Measurements from ENCODE around the gene NCAPD2. TPM values are rescaled to one million over a fixed set of nuclear protein-coding genes. Genes with fewer than 3 reads are reported as not detected.
"Not testable (repeated sequence)": the region's sequence is repeated elsewhere in the genome, so short reads cannot be mapped to it uniquely, and the experiment has no call there.

Gene NCAPD2
- total and polyA plus RNA-seq, 2 donors = 19.0 to 30.2 TPM

DNA sequence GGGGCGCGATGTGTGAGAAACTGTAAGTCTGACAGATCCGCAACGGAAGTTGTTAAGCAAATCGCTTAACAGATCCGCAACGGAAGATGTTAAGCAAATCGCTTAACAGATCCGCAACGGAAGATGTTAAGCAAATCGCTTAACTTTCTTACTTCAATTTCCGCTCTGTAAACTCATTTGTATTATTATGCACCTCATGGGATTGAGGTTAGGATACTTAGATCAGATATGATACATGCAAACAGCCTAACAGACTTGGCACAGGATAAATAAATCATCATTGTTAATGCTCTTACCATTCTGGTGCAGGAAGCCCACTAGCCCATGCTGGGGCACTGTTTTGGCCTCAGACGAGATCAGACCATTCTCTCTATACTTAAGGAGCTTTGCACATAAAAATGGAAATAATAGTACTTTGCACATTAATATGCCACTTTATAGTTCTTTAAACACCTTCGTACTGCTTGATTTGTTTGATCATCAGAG lies 399 bp downstream of the NCAPD2 start:
- Histone ChIP-seq H3K4me3 (ENCODE audit: low read depth, low read length) (peak overlapping the region; percentile 61), H3K27ac (ENCODE audit: low read depth) (no peak overlapping the region), H3K4me1 (ENCODE audit: insufficient read depth) (no peaks in the 10 kb centered on the region), H3K36me3 (ENCODE audit: insufficient read depth) (peaks cover 2% of the 10 kb centered on the region)
- DNase-seq (ENCODE audit: extremely low spot score) = no peak
- 1% methylated on average over 14 of the region's 14 CpGs for WGBS

GRCh38 chr12:6494968-6495367 lies 1.1 kb downstream of the NCAPD2 start:
- 37% methylated on average over 1 of the region's 1 CpG for WGBS
- no peak overlapping the region for H3K4me3 ChIP-seq (ENCODE audit: low read depth, low read length)
- DNase-seq (ENCODE audit: extremely low spot score) = no peak
- no peaks in the 10 kb centered on the region for H3K4me1 ChIP-seq (ENCODE audit: insufficient read depth)
- peaks cover 2% of the 10 kb centered on the region for H3K36me3 ChIP-seq (ENCODE audit: insufficient read depth)
- H3K27ac ChIP-seq (ENCODE audit: low read depth) = no peak overlapping the region

DNA sequence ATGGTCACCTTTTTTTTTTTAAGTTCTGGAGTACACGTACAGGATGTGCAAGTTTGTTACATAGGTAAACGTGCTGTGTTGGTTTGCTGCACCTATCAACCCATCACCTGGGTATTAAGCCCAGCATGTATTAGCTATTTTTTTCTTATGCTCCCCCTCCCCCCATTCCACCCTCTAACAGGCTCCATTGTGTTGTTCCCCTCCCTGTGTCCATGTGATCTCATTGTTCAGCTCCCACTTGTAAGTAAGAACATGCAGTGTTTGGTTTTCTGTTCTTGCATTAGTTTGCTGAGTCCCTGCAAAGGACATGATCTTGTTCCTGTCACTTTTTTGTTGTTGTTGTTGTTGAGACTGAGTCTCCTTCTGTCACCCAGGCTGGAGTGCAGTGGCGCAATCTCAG lies 3.4 kb downstream of the NCAPD2 start:
- WGBS = 74% methylated on average over 3 of the region's 3 CpGs
- H3K27ac ChIP-seq (ENCODE audit: low read depth); H3K4me3 ChIP-seq (ENCODE audit: low read depth, low read length); DNase-seq (ENCODE audit: extremely low spot score); H3K36me3 ChIP-seq (ENCODE audit: insufficient read depth); H3K4me1 ChIP-seq (ENCODE audit: insufficient read depth): not testable (repeated sequence)

- H3K4me3 ChIP-seq (ENCODE audit: low read depth, low read length) = no peak overlapping the region
- WGBS = 90% methylated on average over 2 of the region's 2 CpGs
- no peak for DNase-seq (ENCODE audit: extremely low spot score)
- H3K4me1 ChIP-seq (ENCODE audit: insufficient read depth) = no peaks in the 10 kb centered on the region
- H3K36me3 ChIP-seq (ENCODE audit: insufficient read depth) = peaks cover 4% of the 10 kb centered on the region
- H3K27ac ChIP-seq (ENCODE audit: low read depth) = no peak overlapping the region
These were observed 6.6 kb downstream of the NCAPD2 start for GRCh38 chr12:6500466-6500865.

DNA sequence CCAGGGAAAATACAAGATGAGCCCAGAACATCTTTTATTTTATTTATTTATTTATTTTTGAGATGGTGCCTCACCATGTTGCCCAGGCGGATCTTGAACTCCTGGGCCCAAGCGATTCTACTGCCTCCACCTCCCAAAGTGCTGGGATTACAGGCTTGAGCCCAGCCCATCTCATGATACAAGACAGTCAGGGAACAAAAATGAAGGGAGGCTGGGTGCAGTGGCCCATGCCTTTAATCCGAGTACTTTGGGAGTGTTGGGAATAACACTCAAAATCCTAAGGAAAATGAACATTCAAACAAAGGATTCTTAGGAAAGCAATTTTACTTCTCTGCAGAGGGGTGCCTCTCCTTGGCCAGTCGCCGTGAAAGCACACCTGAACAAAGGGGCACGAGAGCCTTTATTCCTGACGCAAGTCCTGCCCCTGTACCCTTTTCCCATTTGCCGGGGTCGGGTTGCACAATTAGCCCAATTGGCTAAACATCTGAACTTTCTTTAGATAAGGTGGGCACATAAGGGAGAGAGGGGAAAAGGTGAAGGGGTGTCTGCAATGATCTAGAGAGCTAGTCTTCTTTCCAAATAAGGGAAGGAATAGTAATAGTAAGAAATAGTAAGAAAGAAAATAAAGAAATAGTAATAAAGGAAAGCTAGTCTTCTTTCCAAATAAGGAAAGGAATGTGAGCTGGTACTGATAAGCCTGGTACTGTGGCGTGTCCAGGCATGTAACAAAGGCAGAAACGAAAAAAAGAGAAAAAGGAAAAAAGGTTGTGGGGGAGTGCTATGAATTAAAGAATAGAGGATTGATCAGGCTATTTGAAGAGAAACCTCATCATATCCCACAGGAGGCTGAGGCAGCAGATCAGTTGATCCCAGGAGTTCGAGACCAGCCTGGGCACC lies 13.4 kb downstream of the NCAPD2 start:
- WGBS = 63% methylated on average over 12 of the region's 12 CpGs
- no peak overlapping the region for H3K27ac ChIP-seq (ENCODE audit: low read depth)
- H3K36me3 ChIP-seq (ENCODE audit: insufficient read depth) = peaks cover 2% of the 10 kb centered on the region
- H3K4me1 ChIP-seq (ENCODE audit: insufficient read depth) = no peaks in the 10 kb centered on the region
- no peak for DNase-seq (ENCODE audit: extremely low spot score)
- no peak overlapping the region for H3K4me3 ChIP-seq (ENCODE audit: low read depth, low read length)

DNA sequence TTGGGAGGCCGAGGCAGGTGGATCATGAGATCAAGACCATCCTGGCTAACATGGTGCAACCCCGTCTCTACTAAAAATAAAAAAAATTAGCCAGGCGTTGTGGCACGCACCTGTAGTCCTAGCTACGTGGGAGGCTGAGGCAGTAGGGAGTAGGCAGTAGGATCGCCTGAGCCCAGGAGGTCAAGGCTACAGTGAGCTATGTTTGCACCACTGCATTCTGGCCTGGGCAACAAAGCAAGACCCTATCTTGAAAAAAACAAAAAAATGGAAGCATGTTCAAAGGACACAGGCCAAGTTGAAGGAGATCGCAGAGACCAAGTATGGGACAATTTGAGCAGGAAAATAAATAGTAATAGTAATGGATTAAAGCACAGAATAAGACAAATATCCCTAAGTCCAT lies 14.2 kb downstream of the NCAPD2 start:
- no peak for DNase-seq (ENCODE audit: extremely low spot score)
- H3K4me1 ChIP-seq (ENCODE audit: insufficient read depth) = no peaks in the 10 kb centered on the region
- WGBS = 76% methylated on average over 7 of the region's 7 CpGs
- H3K4me3 ChIP-seq (ENCODE audit: low read depth, low read length) = no peak overlapping the region
- no peak overlapping the region for H3K27ac ChIP-seq (ENCODE audit: low read depth)
- H3K36me3 ChIP-seq (ENCODE audit: insufficient read depth) = no peaks in the 10 kb centered on the region

DNA sequence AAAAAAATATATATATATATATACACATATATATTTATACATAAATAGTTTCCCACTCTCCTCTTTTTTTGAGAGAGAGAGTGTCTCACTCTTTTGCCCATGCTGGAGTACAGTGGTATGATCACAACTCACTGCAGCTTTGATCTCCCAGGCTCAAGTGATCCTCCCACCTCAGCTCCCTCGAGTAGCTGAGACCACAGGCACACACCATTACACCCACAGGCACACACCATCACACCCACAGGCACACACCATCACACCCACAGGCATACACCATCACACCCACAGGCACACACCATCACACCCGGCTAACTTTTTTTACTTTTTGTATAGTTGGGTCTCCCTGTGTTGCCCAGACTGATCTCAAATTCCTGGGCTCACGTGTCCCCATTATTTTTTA lies 26.3 kb downstream of the NCAPD2 start:
- Histone ChIP-seq H3K4me1 (ENCODE audit: insufficient read depth) (no peaks in the 10 kb centered on the region), H3K27ac (ENCODE audit: low read depth) (no peak overlapping the region), H3K36me3 (ENCODE audit: insufficient read depth) (peaks cover 16% of the 10 kb centered on the region), H3K4me3 (ENCODE audit: low read depth, low read length) (no peak overlapping the region)
- DNase-seq (ENCODE audit: extremely low spot score) = no peak
- WGBS = 87% methylated on average over 3 of the region's 3 CpGs

- DNase-seq (ENCODE audit: extremely low spot score) = no peak
- H3K36me3 ChIP-seq (ENCODE audit: insufficient read depth) = peaks cover 18% of the 10 kb centered on the region
- H3K4me1 ChIP-seq (ENCODE audit: insufficient read depth) = no peaks in the 10 kb centered on the region
- H3K4me3 ChIP-seq (ENCODE audit: low read depth, low read length) = no peak overlapping the region
- whole genome bisulfite sequencing = 87% methylated on average over 10 of the region's 10 CpGs
- no peak overlapping the region for H3K27ac ChIP-seq (ENCODE audit: low read depth)
These were observed 28.3 kb downstream of the NCAPD2 start for GRCh38 chr12:6522193-6522592.

DNA sequence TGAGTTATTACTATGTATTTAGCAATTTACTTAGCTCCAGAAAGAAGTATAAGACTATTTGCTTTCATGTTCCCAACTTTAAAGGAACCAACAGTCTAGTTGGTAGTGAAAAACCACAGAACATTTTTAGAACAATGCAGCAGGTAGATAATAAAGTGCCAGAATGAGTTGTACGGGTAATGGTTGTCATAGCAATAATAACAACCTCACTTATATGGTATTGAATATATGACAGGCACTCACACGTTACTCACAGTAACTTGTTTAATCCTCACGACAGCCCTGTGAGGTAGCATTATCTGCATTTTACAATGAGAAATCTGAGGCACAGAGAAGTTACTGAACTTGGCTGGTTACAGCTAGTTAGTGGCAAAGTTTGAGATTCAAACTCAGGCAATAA lies 29.8 kb downstream of the NCAPD2 start:
- WGBS = 81% methylated on average over 3 of the region's 3 CpGs
- Histone ChIP-seq H3K4me3 (ENCODE audit: low read depth, low read length) (no peak overlapping the region), H3K27ac (ENCODE audit: low read depth) (no peak overlapping the region), H3K36me3 (ENCODE audit: insufficient read depth) (peaks cover 14% of the 10 kb centered on the region), H3K4me1 (ENCODE audit: insufficient read depth) (no peaks in the 10 kb centered on the region)
- DNase-seq (ENCODE audit: extremely low spot score) = no peak

- WGBS = 94% methylated on average over 5 of the region's 5 CpGs
- no peak for DNase-seq (ENCODE audit: extremely low spot score)
- H3K4me3 ChIP-seq (ENCODE audit: low read depth, low read length) = no peak overlapping the region
- no peak overlapping the region for H3K27ac ChIP-seq (ENCODE audit: low read depth)
- H3K36me3 ChIP-seq (ENCODE audit: insufficient read depth) = peaks cover 15% of the 10 kb centered on the region
- no peaks in the 10 kb centered on the region for H3K4me1 ChIP-seq (ENCODE audit: insufficient read depth)
These were observed 30.7 kb downstream of the NCAPD2 start for GRCh38 chr12:6524648-6525047.

GRCh38 chr12:6526201-6526600 lies 32.3 kb downstream of the NCAPD2 start:
- no peak for DNase-seq (ENCODE audit: extremely low spot score)
- peaks cover 14% of the 10 kb centered on the region for H3K36me3 ChIP-seq (ENCODE audit: insufficient read depth)
- no peak overlapping the region for H3K27ac ChIP-seq (ENCODE audit: low read depth)
- H3K4me3 ChIP-seq (ENCODE audit: low read depth, low read length) = no peak overlapping the region
- 95% methylated on average over 7 of the region's 7 CpGs for WGBS
- no peaks in the 10 kb centered on the region for H3K4me1 ChIP-seq (ENCODE audit: insufficient read depth)

DNA sequence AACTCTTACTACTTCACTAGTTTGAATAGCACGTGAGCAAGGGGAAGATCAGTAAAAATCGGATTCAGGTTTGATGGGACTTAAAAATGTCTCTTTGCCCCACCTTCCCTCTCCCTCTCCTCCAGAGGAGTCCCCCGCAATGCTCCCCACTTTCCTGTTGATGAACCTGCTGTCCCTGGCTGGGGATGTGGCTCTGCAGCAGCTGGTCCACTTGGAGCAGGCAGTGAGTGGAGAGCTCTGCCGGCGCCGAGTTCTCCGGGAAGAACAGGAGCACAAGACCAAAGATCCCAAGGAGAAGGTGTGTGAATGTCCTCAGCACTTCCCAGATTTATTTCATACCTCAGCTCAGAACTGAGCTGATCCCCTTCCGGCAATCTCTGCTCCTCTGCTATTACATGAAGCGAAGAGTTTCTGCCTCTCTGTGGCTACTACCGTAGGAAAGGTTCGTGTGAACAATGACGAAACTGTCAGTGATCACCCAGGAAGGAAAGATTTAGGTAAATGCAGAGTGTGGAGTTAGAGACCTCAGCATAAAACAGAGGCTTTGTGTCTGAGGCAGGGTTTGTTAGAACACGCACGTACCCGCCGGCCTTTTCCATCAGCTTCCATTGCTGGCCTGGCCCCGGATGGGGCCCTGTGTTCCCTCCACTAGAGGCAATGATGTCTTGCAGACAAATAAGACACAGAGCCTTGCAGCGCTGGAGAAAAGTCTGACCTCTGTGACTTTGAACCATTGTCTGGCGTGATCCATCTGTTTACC lies 33.0 kb downstream of the NCAPD2 start:
- WGBS = 93% methylated on average over 19 of the region's 19 CpGs
- H3K27ac ChIP-seq (ENCODE audit: low read depth) = no peak overlapping the region
- no peaks in the 10 kb centered on the region for H3K4me1 ChIP-seq (ENCODE audit: insufficient read depth)
- no peak overlapping the region for H3K4me3 ChIP-seq (ENCODE audit: low read depth, low read length)
- DNase-seq (ENCODE audit: extremely low spot score) = no peak
- peaks cover 9% of the 10 kb centered on the region for H3K36me3 ChIP-seq (ENCODE audit: insufficient read depth)

GRCh38 chr12:6527711-6528110 lies 33.8 kb downstream of the NCAPD2 start:
- no peak overlapping the region for H3K4me3 ChIP-seq (ENCODE audit: low read depth, low read length)
- H3K36me3 ChIP-seq (ENCODE audit: insufficient read depth) = peaks cover 7% of the 10 kb centered on the region
- no peak overlapping the region for H3K27ac ChIP-seq (ENCODE audit: low read depth)
- H3K4me1 ChIP-seq (ENCODE audit: insufficient read depth) = no peaks in the 10 kb centered on the region
- 87% methylated on average over 4 of the region's 4 CpGs for WGBS
- DNase-seq (ENCODE audit: extremely low spot score) = no peak

Data from urinary bladder (tissue), 4 donors.